LNCAP (cell line): ENCODE results near the gene NEDD4L.

ENCODE experiments used
- CTCF ChIP-seq: fragments of 450-650 bp; IDR thresholded peaks from 2 replicates; pipeline ENCODE4 v1.5.1; 2017; ENCODE audit warnings: mild to moderate bottlenecking

The NEDD4L gene

GRCh38 chr18:58223717-58224424, 179.8 kb downstream of the NEDD4L start:
- TF ChIP-seq CTCF = no peak

GRCh38 chr18:58224425-58224750, 180.4 kb downstream of the NEDD4L start:
- TF ChIP-seq CTCF = no peak

- no peak for TF ChIP-seq CTCF
Measured at GRCh38 chr18:58225101-58225500, 181.1 kb downstream of the NEDD4L start.

GRCh38 chr18:58226429-58226828, 182.4 kb downstream of the NEDD4L start:
- TF ChIP-seq CTCF = no peak

GRCh38 chr18:58227361-58227930, 183.4 kb downstream of the NEDD4L start:
- TF ChIP-seq CTCF = no peak

- TF ChIP-seq CTCF = no peak
Measured at GRCh38 chr18:58228176-58228575, 184.2 kb downstream of the NEDD4L start.

- TF ChIP-seq CTCF = no peak
Measured at GRCh38 chr18:58228762-58229161, 184.7 kb downstream of the NEDD4L start.

- TF ChIP-seq CTCF = no peak
Measured at GRCh38 chr18:58229162-58229561, 185.1 kb downstream of the NEDD4L start.
